ENCODE data around the gene DIPK1B.

GRCh38 chr9:136681945-136682699 is 30.2 kb upstream of the DIPK1B start:
- no peak for TF ChIP-seq CTCF (IDR thresholded peaks at IDR 0.05; ENCODE audit: low read depth, low read length)
- TF ChIP-seq POLR2A (IDR thresholded peaks at IDR 0.05; ENCODE audit: extremely low read depth, insufficient read length) = no peak
- TF ChIP-seq MYC (IDR thresholded peaks at IDR 0.05; ENCODE audit: low read depth, low read length) = no peak

All from NB4 (cell line).